GM18907 (cell line): Measurements from ENCODE around the gene SLC45A2.

Experiments
- ATAC-seq: cut with Tn5 transposase; IDR thresholded peaks from one replicate; pipeline ENCODE4 v1.9.1; 2021; ENCODE audit warnings: mild to moderate bottlenecking, moderate library complexity; ENCODE audit not compliant: unreplicated experiment

SLC45A2 gene

GRCh38 chr5:34007621-34008600 lies 23.4 kb upstream of the SLC45A2 start, which contains the start of gene AMACR:
Gene AMACR (minus strand): TSS chr5:34008050. CDS start chr5:34008019, 31 bp downstream.
- peak; percentile 91 for ATAC-seq

DNA sequence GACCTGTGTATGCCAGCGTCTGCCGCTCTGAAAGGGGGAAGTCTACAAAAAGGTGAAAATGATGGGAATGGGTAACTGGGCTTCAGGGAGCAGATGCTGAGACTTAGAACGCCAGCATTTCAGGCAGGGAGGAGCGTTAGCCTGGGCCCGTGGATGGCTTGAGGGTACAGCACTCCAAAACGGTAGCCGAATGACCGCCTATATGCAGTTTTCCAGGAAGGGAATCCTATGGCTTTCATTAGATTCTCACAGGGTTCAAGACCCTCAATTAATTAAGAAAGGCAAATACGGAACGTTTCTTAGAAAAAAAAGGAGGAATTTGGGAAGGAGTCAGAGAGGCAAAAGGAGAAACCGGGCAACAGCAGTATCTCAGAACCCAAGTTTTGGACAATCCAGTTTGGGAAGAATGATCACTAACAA lies 22.7 kb upstream of the SLC45A2 start:
- ATAC-seq, result no peak

GRCh38 chr5:34005681-34006080 lies 21.2 kb upstream of the SLC45A2 start:
- ATAC-seq, result no peak

- ATAC-seq, result no peak
These were observed 20.7 kb upstream of the SLC45A2 start for GRCh38 chr5:34005211-34005610.

DNA sequence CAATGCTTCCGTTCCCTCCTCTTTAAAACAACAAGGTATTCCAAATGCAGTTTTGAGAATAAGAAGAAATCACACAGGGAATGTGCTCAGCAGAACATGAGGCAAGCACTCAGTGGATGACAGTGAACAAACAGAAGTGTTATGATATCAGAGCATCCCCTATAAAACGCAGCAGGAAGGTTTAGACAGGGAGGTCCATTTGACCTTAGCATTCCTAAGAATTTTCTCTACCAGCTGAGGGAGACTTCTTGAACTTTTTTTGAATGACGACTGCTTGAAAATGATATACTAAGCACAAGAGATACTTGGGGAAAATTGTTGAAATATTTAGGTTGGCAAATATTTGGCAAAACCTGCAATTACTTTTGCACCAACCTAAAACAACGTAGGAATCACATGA lies 19.4 kb upstream of the SLC45A2 start:
- ATAC-seq, result no peak

GRCh38 chr5:34002629-34003328 lies 18.3 kb upstream of the SLC45A2 start:
- no peak for ATAC-seq

DNA sequence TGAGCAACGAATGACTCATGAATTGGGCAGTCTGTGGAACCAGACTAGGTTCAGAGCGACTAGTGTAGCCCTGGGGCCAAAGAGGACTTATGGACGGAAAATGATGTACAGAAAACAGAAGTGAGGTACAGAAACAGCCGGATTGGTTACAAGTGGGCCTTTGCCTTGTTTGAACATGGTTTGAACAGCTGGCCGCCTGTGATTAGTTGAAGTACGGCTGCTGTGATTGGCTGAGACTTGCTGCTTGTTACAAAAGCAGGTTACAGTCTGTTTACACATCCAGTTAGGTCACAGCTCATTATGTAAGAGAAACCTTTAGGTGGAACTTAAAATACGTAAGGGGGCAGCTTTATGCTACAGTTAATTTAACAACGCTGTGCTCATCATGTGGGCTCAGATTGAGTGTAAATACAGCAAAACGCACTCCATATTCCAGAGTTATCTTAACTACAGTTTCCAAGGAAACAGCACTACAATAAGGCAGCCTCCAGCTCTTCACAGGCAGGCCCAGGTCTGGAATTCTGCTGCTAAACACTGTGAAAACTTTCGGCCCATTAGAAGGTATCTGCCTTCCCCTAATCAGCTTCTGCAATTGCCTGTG lies 16.8 kb upstream of the SLC45A2 start:
- no peak for ATAC-seq

GRCh38 chr5:33999978-34000377 lies 15.5 kb upstream of the SLC45A2 start:
- no peak for ATAC-seq

- peak; percentile 80 for ATAC-seq
These were observed 13.0 kb upstream of the SLC45A2 start for GRCh38 chr5:33997331-33997983.

GRCh38 chr5:33995865-33996264 lies 11.4 kb upstream of the SLC45A2 start:
- ATAC-seq, result no peak

- peak; percentile 47 for ATAC-seq
These were observed 10.4 kb upstream of the SLC45A2 start for GRCh38 chr5:33994845-33995244.

- no peak for ATAC-seq
These were observed 8.4 kb upstream of the SLC45A2 start for GRCh38 chr5:33992864-33993263.

- ATAC-seq, result no peak
These were observed 954 bp upstream of the SLC45A2 start for GRCh38 chr5:33985447-33985846.

GRCh38 chr5:33984178-33984577 lies 315 bp downstream of the SLC45A2 start:
- ATAC-seq, result no peak

- no peak for ATAC-seq
These were observed 2.9 kb downstream of the SLC45A2 start for GRCh38 chr5:33981408-33982162.

DNA sequence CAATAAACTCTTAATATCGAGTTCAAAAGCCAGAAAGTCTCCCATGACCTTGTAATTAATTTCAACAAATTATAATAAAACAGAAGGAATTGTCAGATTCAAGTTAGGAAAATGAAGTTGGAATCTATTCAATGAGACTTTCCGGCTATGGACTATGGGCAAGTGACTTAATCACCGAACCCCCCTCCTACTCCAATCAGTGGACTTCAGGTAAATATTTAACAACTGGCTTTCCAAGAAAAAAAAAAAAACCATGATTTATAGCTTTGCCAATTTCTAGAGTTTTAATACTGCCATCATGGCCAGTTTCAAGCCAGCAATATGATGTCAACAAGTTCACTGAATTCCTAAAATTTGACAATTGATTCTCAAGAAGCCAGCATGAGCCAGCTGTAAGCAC lies 4.5 kb downstream of the SLC45A2 start:
- ATAC-seq, result no peak

GRCh38 chr5:33978306-33978705 lies 6.2 kb downstream of the SLC45A2 start:
- no peak for ATAC-seq

DNA sequence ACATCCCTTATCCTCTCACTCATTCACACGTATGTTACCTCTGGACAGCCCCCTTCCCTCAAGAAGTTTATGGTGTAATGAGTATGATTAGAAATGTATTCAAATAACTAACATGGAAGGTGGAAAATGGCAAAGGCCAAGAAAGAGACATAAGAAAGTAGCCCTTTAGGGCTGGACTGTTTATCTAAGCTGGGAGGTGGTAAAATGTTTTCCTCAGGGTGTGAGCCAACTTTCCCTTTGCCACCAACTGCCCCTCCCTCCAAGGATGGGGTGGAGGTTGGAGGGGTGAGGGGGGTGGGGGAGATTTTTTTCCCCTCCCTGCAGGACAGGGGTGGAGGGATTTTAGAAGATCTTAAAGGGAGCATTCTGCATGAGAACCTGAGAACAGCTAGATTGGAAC lies 8.2 kb downstream of the SLC45A2 start:
- no peak for ATAC-seq

DNA sequence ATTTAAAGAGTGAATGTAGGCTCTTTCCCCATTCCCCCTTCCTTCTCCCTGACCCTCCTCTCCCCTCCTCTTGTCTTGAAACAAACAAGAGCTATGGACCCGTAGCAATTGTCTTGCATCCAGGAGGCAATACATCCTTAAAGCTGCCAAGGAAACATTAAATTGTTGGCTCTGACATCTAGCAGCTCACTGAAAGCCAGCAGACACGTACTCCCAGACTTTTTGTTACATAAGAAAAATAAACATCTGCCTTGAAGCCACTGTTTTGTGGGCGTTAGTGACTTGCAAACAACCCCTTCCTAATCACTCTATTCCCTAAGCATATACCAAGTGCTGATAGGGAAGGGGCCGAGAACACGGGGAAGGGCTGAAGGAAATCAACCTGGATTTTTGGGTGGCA lies 8.6 kb downstream of the SLC45A2 start:
- no peak for ATAC-seq

DNA sequence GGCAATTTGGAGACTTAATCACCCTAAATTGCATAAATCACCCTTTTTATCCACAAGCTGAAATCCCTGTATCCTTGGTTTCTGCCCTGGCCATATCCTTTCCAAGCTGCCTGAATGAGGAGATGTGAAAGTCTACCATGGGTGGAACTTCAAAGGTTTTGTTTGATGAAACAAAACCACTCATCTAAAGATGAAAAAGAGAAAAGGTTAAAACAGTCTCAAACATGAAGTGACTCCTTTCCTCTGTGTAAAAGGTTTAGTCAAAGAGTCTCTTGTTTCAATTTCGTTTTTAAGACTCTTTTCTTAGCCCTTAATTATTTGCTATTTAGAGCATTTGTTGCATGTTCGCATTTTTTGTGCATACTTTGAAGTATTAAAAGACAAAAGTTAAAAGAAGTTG lies 11.2 kb downstream of the SLC45A2 start:
- no peak for ATAC-seq
